ENCODE data around the gene TDRD3.
"Not testable (repeated sequence)": the region's sequence is repeated elsewhere in the genome, so short reads cannot be mapped to it uniquely, and the experiment has no call there.

The TDRD3 gene

GRCh38 chr13:60407852-60408251 is 10.8 kb downstream of the TDRD3 start:
- not testable (repeated sequence) for H2AFZ ChIP-seq (ENCODE audit: low read depth, low read length); H2BK120ac ChIP-seq (ENCODE audit: low read depth, low read length); H3K9ac ChIP-seq (ENCODE audit: low read length); H3K18ac ChIP-seq (ENCODE audit: low read depth in 1 of 2, low read length in 2 of 2); H3K4me2 ChIP-seq (ENCODE audit: low read length, poor library complexity, severe bottlenecking); H3K36me3 ChIP-seq (ENCODE audit: control insufficient read depth in 1 of 2, insufficient read depth in 2 of 2, low read depth in 1 of 2, low read length in 2 of 2); H4K8ac ChIP-seq (ENCODE audit: low read length); DNase-seq; H2BK12ac ChIP-seq (ENCODE audit: low read length in 2 of 2); H2BK5ac ChIP-seq (ENCODE audit: low read depth, low read length, poor library complexity, severe bottlenecking); H3K4me3 ChIP-seq (ENCODE audit: insufficient read depth in 1 of 2, low read depth in 1 of 2, low read length in 2 of 2); H3K14ac ChIP-seq (ENCODE audit: low read length in 2 of 2); H3K27me3 ChIP-seq (ENCODE audit: control insufficient read depth in 1 of 2, insufficient read depth in 1 of 2, low read length in 2 of 2); H3K9me3 ChIP-seq (ENCODE audit: control insufficient read depth, low read length); H3K4me1 ChIP-seq (ENCODE audit: control insufficient read depth, insufficient read depth, low read depth, low read length); H3K23ac ChIP-seq (ENCODE audit: low read length in 2 of 2); H3K4ac ChIP-seq (ENCODE audit: low read depth in 1 of 2, low read length in 2 of 2); H4K91ac ChIP-seq (ENCODE audit: low read length); H2BK15ac ChIP-seq (ENCODE audit: low read depth, poor library complexity, severe bottlenecking); H2AK5ac ChIP-seq (ENCODE audit: low read length, severe bottlenecking); H3K27ac ChIP-seq (ENCODE audit: low read length, poor library complexity, severe bottlenecking)
- 95% methylated on average over 10 of the region's 11 CpGs for WGBS
- peaks cover 21% of the 10 kb centered on the region for H3K79me1 ChIP-seq (replicated peaks; ENCODE audit: low read length, poor library complexity, severe bottlenecking)

- not testable (repeated sequence) for DNase-seq
Observed at GRCh38 chr13:60409574-60410292, 12.7 kb downstream of the TDRD3 start.

GRCh38 chr13:60410299-60410698 is 13.3 kb downstream of the TDRD3 start:
- Histone ChIP-seq H4K8ac (ENCODE audit: low read length) (no peak overlapping the region), H3K27me3 (ENCODE audit: control insufficient read depth in 1 of 2, insufficient read depth in 1 of 2, low read length in 2 of 2) (no peaks in the 10 kb centered on the region), H2BK5ac (ENCODE audit: low read depth, low read length, poor library complexity, severe bottlenecking) (no peak overlapping the region), H2AFZ (ENCODE audit: low read depth, low read length) (no peak overlapping the region), H3K18ac (ENCODE audit: low read depth in 1 of 2, low read length in 2 of 2) (no peak overlapping the region), H2BK120ac (ENCODE audit: low read depth, low read length) (no peak overlapping the region), H3K4me2 (ENCODE audit: low read length, poor library complexity, severe bottlenecking) (no peak overlapping the region), H3K14ac (ENCODE audit: low read length in 2 of 2) (no peak overlapping the region), H3K4me3 (ENCODE audit: insufficient read depth in 1 of 2, low read depth in 1 of 2, low read length in 2 of 2) (no peak overlapping the region), H2BK15ac (ENCODE audit: low read depth, poor library complexity, severe bottlenecking) (no peak overlapping the region), H3K27ac (ENCODE audit: low read length, poor library complexity, severe bottlenecking) (no peak overlapping the region), H3K9me3 (ENCODE audit: control insufficient read depth, low read length) (no peaks in the 10 kb centered on the region), H3K23ac (ENCODE audit: low read length in 2 of 2) (no peak overlapping the region), H3K4ac (ENCODE audit: low read depth in 1 of 2, low read length in 2 of 2) (no peak overlapping the region), H3K36me3 (ENCODE audit: control insufficient read depth in 1 of 2, insufficient read depth in 2 of 2, low read depth in 1 of 2, low read length in 2 of 2) (no peaks in the 10 kb centered on the region), H3K9ac (ENCODE audit: low read length) (no peak overlapping the region), H4K91ac (ENCODE audit: low read length) (no peak overlapping the region), H2BK12ac (ENCODE audit: low read length in 2 of 2) (no peak overlapping the region), H3K79me1 (replicated peaks; ENCODE audit: low read length, poor library complexity, severe bottlenecking) (peaks cover 19% of the 10 kb centered on the region), H3K4me1 (ENCODE audit: control insufficient read depth, insufficient read depth, low read depth, low read length) (no peaks in the 10 kb centered on the region), H2AK5ac (ENCODE audit: low read length, severe bottlenecking) (no peak overlapping the region)
- no peak for DNase-seq
- WGBS = 65% methylated on average over 3 of the region's 3 CpGs

More at GRCh38 chr13:60409574-60410292, 12.7 kb downstream of the TDRD3 start:
- not testable (repeated sequence) for H3K4me3 ChIP-seq (ENCODE audit: insufficient read depth in 1 of 2, low read depth in 1 of 2, low read length in 2 of 2); H3K9me3 ChIP-seq (ENCODE audit: control insufficient read depth, low read length); H3K27me3 ChIP-seq (ENCODE audit: control insufficient read depth in 1 of 2, insufficient read depth in 1 of 2, low read length in 2 of 2); H2BK15ac ChIP-seq (ENCODE audit: low read depth, poor library complexity, severe bottlenecking); H4K8ac ChIP-seq (ENCODE audit: low read length); H4K91ac ChIP-seq (ENCODE audit: low read length); H2BK120ac ChIP-seq (ENCODE audit: low read depth, low read length); H3K4me1 ChIP-seq (ENCODE audit: control insufficient read depth, insufficient read depth, low read depth, low read length); H3K23ac ChIP-seq (ENCODE audit: low read length in 2 of 2); H3K9ac ChIP-seq (ENCODE audit: low read length); H2BK12ac ChIP-seq (ENCODE audit: low read length in 2 of 2); H3K36me3 ChIP-seq (ENCODE audit: control insufficient read depth in 1 of 2, insufficient read depth in 2 of 2, low read depth in 1 of 2, low read length in 2 of 2); H3K27ac ChIP-seq (ENCODE audit: low read length, poor library complexity, severe bottlenecking); H3K14ac ChIP-seq (ENCODE audit: low read length in 2 of 2); H2AK5ac ChIP-seq (ENCODE audit: low read length, severe bottlenecking); H2AFZ ChIP-seq (ENCODE audit: low read depth, low read length); H3K4ac ChIP-seq (ENCODE audit: low read depth in 1 of 2, low read length in 2 of 2); H3K18ac ChIP-seq (ENCODE audit: low read depth in 1 of 2, low read length in 2 of 2); H2BK5ac ChIP-seq (ENCODE audit: low read depth, low read length, poor library complexity, severe bottlenecking); H3K4me2 ChIP-seq (ENCODE audit: low read length, poor library complexity, severe bottlenecking)
- peaks cover 21% of the 10 kb centered on the region for H3K79me1 ChIP-seq (replicated peaks; ENCODE audit: low read length, poor library complexity, severe bottlenecking)
- WGBS = 84% methylated on average over 4 of the region's 4 CpGs

- Histone ChIP-seq H3K27ac (ENCODE audit: low read length, poor library complexity, severe bottlenecking) (no peak overlapping the region), H3K9ac (ENCODE audit: low read length) (no peak overlapping the region), H3K79me1 (replicated peaks; ENCODE audit: low read length, poor library complexity, severe bottlenecking) (peaks cover 15% of the 10 kb centered on the region), H3K27me3 (ENCODE audit: control insufficient read depth in 1 of 2, insufficient read depth in 1 of 2, low read length in 2 of 2) (no peaks in the 10 kb centered on the region), H3K18ac (ENCODE audit: low read depth in 1 of 2, low read length in 2 of 2) (no peak overlapping the region), H2BK12ac (ENCODE audit: low read length in 2 of 2) (no peak overlapping the region), H3K4me3 (ENCODE audit: insufficient read depth in 1 of 2, low read depth in 1 of 2, low read length in 2 of 2) (no peak overlapping the region), H2BK120ac (ENCODE audit: low read depth, low read length) (no peak overlapping the region), H2BK5ac (ENCODE audit: low read depth, low read length, poor library complexity, severe bottlenecking) (no peak overlapping the region), H3K4ac (ENCODE audit: low read depth in 1 of 2, low read length in 2 of 2) (no peak overlapping the region), H3K23ac (ENCODE audit: low read length in 2 of 2) (no peak overlapping the region), H3K36me3 (ENCODE audit: control insufficient read depth in 1 of 2, insufficient read depth in 2 of 2, low read depth in 1 of 2, low read length in 2 of 2) (no peaks in the 10 kb centered on the region), H2BK15ac (ENCODE audit: low read depth, poor library complexity, severe bottlenecking) (no peak overlapping the region), H3K4me1 (ENCODE audit: control insufficient read depth, insufficient read depth, low read depth, low read length) (no peaks in the 10 kb centered on the region), H4K91ac (ENCODE audit: low read length) (no peak overlapping the region), H2AFZ (ENCODE audit: low read depth, low read length) (no peak overlapping the region), H3K4me2 (ENCODE audit: low read length, poor library complexity, severe bottlenecking) (no peak overlapping the region), H2AK5ac (ENCODE audit: low read length, severe bottlenecking) (no peak overlapping the region), H3K9me3 (ENCODE audit: control insufficient read depth, low read length) (no peaks in the 10 kb centered on the region), H4K8ac (ENCODE audit: low read length) (no peak overlapping the region), H3K14ac (ENCODE audit: low read length in 2 of 2) (no peak overlapping the region)
- no peak for DNase-seq
- no CpG with 5 or more reads among the region's 1 CpG for WGBS
Observed at GRCh38 chr13:60411464-60411863, 14.4 kb downstream of the TDRD3 start.

Data from mesenchymal stem cell (in vitro differentiated cells and primary cell).